H1 (cell line): ENCODE results near the gene BET1L. TPM values are rescaled to one million over a fixed set of nuclear protein-coding genes. Genes with fewer than 3 reads are reported as not detected.
A peak's percentile ranks its signal among the peaks of the same experiment; 100 is the strongest.

Experiments used
- CEBPB ChIP-seq: IDR thresholded peaks from 2 replicates; pipeline ENCODE4 v1.6.1; 2012; ENCODE audit warnings: low read depth, low read length
- EP300 ChIP-seq, 2 experiments: IDR thresholded peaks; 1 replicate in 1 of 2; 2 replicates in 1 of 2; pipeline ENCODE4 v1.6.1; 2011 to 2012; ENCODE audit warnings: low read depth in 2 of 2, low read length in 2 of 2, mild to moderate bottlenecking in 2 of 2, borderline replicate concordance in 1 of 2, inconsistent platforms in 1 of 2, moderate library complexity in 1 of 2
- GABPA ChIP-seq: IDR thresholded peaks from 2 replicates; pipeline ENCODE4 v1.6.1; 2011; ENCODE audit warnings: mild to moderate bottlenecking, low read length, moderate library complexity, borderline replicate concordance; ENCODE audit not compliant: insufficient read depth
- MAFK ChIP-seq: IDR thresholded peaks from 2 replicates; pipeline ENCODE4 v1.6.1; 2012; ENCODE audit warnings: low read depth, mild to moderate bottlenecking, improper control_type of control experiment, low read length
- POLR2A ChIP-seq, 2 experiments: IDR thresholded peaks; 1 replicate in 1 of 2; 2 replicates in 1 of 2; pipeline ENCODE4 v1.6.1; 2011; ENCODE audit warnings: low read depth in 2 of 2, low read length in 2 of 2, mild to moderate bottlenecking in 2 of 2; ENCODE audit errors: control extremely low read depth in 1 of 2
- polyA plus RNA-seq, 7 experiments: library from polyadenylated mRNA; depleted of rRNA in 3 of 7; stranded (reverse) in 5 of 7; unstranded in 2 of 7; fragments of >200 nt in 5 of 7; fragments of 200-250 nt in 2 of 7; gene quantifications; 1 replicate in 5 of 7; 2 replicates in 1 of 7; 4 replicates in 1 of 7; pipeline versions ENCODE4 v1.2.1 to v1.2.3, GENCODE V29; 2011 to 2013; ENCODE audit warnings: missing spikeins in 2 of 7, mixed read lengths in 2 of 7
- total RNA-seq: library from RNA; stranded (reverse); fragmentation: NEBNext Ultra II Directional; extraction: Animal tissue kit (Norgen Biotek cat#: 25700); gene quantifications from 2 replicates; pipeline ENCODE4 v1.2.1, GENCODE V29; 2021
- TF ChIP-seq, protein P1 (sequence below): IDR thresholded peaks from 2 replicates; pipeline ENCODE4 v1.6.1; 2012; ENCODE audit warnings: low read length, inconsistent platforms
- TF ChIP-seq, protein P2 (sequence below): fragments of 300-600 bp; sonication (generic); IDR thresholded peaks from 2 replicates; pipeline ENCODE4 v1.7.1; 2012; ENCODE audit warnings: low read length, moderate library complexity, mild to moderate bottlenecking, inconsistent platforms; ENCODE audit not compliant: insufficient replicate concordance

BET1L gene
- total and polyA plus RNA-seq, 2 of the 8 experiments (the other 6 are each of a cell fraction or from before 2014, with no cell fraction given) = 40.2 to 61.9 TPM

DNA sequence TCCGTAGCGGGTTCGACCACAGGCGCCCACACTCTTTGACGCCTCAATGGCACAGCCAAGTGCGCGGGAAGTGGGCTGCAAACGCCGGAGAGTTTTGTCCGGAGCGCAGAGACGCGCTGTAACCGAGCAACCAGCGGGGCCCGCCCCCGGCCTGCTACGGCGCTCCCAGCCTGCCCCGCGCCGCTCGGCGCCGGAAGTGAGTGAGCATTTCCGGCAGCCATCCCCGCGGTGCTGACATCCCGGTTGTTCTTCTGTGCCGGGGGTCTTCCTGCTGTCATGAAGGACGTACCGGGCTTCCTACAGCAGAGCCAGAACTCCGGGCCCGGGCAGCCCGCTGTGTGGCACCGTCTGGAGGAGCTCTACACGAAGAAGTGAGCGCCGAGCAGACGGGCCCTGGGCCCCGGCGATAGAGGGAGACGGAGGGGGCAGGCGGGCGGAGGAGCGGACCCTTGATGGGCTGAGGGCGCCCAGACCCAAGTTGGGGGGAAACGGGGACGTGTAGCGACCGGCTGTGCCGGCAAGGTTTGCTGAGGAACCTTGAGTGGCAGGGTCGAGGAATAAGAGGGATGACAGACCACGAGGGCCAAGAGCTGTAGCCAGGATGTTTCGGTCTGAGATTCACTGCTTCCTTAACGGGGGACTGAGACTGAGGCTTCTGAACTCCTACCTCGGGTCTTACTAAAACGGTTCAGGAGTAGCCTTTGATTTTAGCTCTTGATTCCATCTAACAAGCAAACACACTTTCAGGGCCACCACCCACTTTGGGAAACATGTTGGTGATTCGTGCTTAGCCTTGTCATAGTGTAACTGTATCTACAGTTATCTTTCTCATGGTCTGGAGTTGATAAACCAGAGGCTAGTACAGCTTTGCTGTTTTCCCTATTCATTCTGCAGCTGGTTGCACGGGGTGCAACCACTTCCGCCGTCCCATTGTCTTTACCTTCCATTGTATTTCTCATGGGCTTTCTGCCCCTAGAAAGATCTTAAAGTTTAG, 29.9 kb upstream of the BET1L start, which contains the start of gene PSMD13 (continued):
- TF ChIP-seq, protein P1, sequence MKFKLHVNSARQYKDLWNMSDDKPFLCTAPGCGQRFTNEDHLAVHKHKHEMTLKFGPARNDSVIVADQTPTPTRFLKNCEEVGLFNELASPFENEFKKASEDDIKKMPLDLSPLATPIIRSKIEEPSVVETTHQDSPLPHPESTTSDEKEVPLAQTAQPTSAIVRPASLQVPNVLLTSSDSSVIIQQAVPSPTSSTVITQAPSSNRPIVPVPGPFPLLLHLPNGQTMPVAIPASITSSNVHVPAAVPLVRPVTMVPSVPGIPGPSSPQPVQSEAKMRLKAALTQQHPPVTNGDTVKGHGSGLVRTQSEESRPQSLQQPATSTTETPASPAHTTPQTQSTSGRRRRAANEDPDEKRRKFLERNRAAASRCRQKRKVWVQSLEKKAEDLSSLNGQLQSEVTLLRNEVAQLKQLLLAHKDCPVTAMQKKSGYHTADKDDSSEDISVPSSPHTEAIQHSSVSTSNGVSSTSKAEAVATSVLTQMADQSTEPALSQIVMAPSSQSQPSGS = no peak
- TF ChIP-seq, protein P2, sequence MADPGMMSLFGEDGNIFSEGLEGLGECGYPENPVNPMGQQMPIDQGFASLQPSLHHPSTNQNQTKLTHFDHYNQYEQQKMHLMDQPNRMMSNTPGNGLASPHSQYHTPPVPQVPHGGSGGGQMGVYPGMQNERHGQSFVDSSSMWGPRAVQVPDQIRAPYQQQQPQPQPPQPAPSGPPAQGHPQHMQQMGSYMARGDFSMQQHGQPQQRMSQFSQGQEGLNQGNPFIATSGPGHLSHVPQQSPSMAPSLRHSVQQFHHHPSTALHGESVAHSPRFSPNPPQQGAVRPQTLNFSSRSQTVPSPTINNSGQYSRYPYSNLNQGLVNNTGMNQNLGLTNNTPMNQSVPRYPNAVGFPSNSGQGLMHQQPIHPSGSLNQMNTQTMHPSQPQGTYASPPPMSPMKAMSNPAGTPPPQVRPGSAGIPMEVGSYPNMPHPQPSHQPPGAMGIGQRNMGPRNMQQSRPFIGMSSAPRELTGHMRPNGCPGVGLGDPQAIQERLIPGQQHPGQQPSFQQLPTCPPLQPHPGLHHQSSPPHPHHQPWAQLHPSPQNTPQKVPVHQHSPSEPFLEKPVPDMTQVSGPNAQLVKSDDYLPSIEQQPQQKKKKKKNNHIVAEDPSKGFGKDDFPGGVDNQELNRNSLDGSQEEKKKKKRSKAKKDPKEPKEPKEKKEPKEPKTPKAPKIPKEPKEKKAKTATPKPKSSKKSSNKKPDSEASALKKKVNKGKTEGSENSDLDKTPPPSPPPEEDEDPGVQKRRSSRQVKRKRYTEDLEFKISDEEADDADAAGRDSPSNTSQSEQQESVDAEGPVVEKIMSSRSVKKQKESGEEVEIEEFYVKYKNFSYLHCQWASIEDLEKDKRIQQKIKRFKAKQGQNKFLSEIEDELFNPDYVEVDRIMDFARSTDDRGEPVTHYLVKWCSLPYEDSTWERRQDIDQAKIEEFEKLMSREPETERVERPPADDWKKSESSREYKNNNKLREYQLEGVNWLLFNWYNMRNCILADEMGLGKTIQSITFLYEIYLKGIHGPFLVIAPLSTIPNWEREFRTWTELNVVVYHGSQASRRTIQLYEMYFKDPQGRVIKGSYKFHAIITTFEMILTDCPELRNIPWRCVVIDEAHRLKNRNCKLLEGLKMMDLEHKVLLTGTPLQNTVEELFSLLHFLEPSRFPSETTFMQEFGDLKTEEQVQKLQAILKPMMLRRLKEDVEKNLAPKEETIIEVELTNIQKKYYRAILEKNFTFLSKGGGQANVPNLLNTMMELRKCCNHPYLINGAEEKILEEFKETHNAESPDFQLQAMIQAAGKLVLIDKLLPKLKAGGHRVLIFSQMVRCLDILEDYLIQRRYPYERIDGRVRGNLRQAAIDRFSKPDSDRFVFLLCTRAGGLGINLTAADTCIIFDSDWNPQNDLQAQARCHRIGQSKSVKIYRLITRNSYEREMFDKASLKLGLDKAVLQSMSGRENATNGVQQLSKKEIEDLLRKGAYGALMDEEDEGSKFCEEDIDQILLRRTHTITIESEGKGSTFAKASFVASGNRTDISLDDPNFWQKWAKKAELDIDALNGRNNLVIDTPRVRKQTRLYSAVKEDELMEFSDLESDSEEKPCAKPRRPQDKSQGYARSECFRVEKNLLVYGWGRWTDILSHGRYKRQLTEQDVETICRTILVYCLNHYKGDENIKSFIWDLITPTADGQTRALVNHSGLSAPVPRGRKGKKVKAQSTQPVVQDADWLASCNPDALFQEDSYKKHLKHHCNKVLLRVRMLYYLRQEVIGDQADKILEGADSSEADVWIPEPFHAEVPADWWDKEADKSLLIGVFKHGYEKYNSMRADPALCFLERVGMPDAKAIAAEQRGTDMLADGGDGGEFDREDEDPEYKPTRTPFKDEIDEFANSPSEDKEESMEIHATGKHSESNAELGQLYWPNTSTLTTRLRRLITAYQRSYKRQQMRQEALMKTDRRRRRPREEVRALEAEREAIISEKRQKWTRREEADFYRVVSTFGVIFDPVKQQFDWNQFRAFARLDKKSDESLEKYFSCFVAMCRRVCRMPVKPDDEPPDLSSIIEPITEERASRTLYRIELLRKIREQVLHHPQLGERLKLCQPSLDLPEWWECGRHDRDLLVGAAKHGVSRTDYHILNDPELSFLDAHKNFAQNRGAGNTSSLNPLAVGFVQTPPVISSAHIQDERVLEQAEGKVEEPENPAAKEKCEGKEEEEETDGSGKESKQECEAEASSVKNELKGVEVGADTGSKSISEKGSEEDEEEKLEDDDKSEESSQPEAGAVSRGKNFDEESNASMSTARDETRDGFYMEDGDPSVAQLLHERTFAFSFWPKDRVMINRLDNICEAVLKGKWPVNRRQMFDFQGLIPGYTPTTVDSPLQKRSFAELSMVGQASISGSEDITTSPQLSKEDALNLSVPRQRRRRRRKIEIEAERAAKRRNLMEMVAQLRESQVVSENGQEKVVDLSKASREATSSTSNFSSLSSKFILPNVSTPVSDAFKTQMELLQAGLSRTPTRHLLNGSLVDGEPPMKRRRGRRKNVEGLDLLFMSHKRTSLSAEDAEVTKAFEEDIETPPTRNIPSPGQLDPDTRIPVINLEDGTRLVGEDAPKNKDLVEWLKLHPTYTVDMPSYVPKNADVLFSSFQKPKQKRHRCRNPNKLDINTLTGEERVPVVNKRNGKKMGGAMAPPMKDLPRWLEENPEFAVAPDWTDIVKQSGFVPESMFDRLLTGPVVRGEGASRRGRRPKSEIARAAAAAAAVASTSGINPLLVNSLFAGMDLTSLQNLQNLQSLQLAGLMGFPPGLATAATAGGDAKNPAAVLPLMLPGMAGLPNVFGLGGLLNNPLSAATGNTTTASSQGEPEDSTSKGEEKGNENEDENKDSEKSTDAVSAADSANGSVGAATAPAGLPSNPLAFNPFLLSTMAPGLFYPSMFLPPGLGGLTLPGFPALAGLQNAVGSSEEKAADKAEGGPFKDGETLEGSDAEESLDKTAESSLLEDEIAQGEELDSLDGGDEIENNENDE = no peak
- no peak for TF ChIP-seq MAFK
- peak; percentile 91 for TF ChIP-seq GABPA
- TF ChIP-seq CEBPB = no peak
- TF ChIP-seq POLR2A (IDR thresholded peaks at IDR 0.05; ENCODE audit: control extremely low read depth in 1 of 2, low read depth in 2 of 2, low read length in 2 of 2) = peak in 1 of 2 experiments; percentile 18; a peak in 1 of 3 replicates
- no peak for TF ChIP-seq EP300 (IDR thresholded peaks at IDR 0.05; ENCODE audit: borderline replicate concordance in 1 of 2, low read depth in 2 of 2, low read length in 2 of 2)
